Suprapubic skin (tissue), 4 donors: ENCODE measurements around the gene ENPP3.

Experiments
- CTCF ChIP-seq, 2 donors: fragments of 200-600 bp in 1 of 2; fragments of 450-650 bp in 1 of 2; sonication (generic) in 1 of 2; IDR thresholded peaks; one replicate each; pipeline ENCODE4 v1.5.1; 2016 to 2019; ENCODE audit warnings: antibody characterized with exemption in 2 of 2, mild to moderate bottlenecking in 1 of 2, moderate library complexity in 1 of 2
- POLR2A ChIP-seq, 2 donors: fragments of 450-650 bp; IDR thresholded peaks; one replicate each; pipeline ENCODE4 v1.6.1; 2017; ENCODE audit warnings: antibody characterized with exemption in 2 of 2, mild to moderate bottlenecking in 2 of 2, moderate library complexity in 2 of 2
- POLR2AphosphoS5 ChIP-seq, 3 donors: sonication (generic); formaldehyde crosslinking; IDR thresholded peaks; one replicate each; pipeline ENCODE4 v1.6.1; 2017; ENCODE audit warnings: antibody characterized with exemption in 3 of 3

GRCh38 chr6:131680868-131681267, 43.8 kb downstream of the ENPP3 start:
- TF ChIP-seq CTCF (IDR thresholded peaks at IDR 0.05), result no peak
- no peak for TF ChIP-seq POLR2AphosphoS5 (IDR thresholded peaks at IDR 0.05)
- TF ChIP-seq POLR2A (IDR thresholded peaks at IDR 0.05), result no peak
